Measurements from ENCODE around the gene RCAN1. TPM values are rescaled to one million over a fixed set of nuclear protein-coding genes. Genes with fewer than 3 reads are reported as not detected.

RCAN1 gene
- polyA plus RNA-seq, 2 of the 4 experiments (the other 2 are of a cell fraction): 10.2 to 11.9 TPM

GRCh38 chr21:34528131-34528561 is 86.8 kb downstream of the RCAN1 start:
- 97% methylated on average over 3 of the region's 3 CpGs for WGBS (ENCODE audit: missing lambda C conversion rate)
- CTCF ChIA-PET: no interaction called here

GRCh38 chr21:34526618-34527290 is 88.2 kb downstream of the RCAN1 start:
- Histone ChIP-seq H3K4me1 (peaks cover 42% of the 10 kb centered on the region), H3K27ac (peak overlapping the region; percentile 85 to 89), H3K4me2 (peak overlapping the region; percentile 83), H3K4me3 (peak overlapping the region; percentile 49), H3K9me3 (0 out of 3 replicates have a peak, but pooled peaks cover 8% of the 10 kb centered on the region)
- TF ChIP-seq FOSL2 (IDR thresholded peaks at IDR 0.05) (peak; percentile 18; the same call in 1 of the 2 replicates), FOSL2 (CRISPR knock-in tag; IDR thresholded peaks at IDR 0.05) (peak; percentile 63), MAFK (IDR thresholded peaks at IDR 0.05; ENCODE audit: partially characterized antibody) (peak; percentile 70), MAX (IDR thresholded peaks at IDR 0.05) (peak; percentile 47), SMC3 (IDR thresholded peaks at IDR 0.05) (no peak), NR3C1 (IDR thresholded peaks at IDR 0.05) (no peak), PBX3 (IDR thresholded peaks at IDR 0.05) (0 out of 2 replicates have a peak, but pooled peaks have one; percentile 29), JUN (IDR thresholded peaks at IDR 0.05) (peak in 1 of 2 experiments; percentile 57; a peak in 1 of 5 replicates), REST (IDR thresholded peaks at IDR 0.05) (no peak), JUNB (IDR thresholded peaks at IDR 0.05) (0 out of 2 replicates have a peak, but pooled peaks have one; percentile 13)
- FAIRE-seq: no peak
- 2% methylated on average over 10 of the region's 10 CpGs for WGBS (ENCODE audit: missing lambda C conversion rate)
- ATAC-seq: peak; percentile 97
- POLR2A ChIA-PET: interaction anchor here (0.8 to 1.3 kb wide), 4 partner anchors 9 to 77 kb away, joined by 3 to 6 read pairs (median 3); no protein-coding TSS in a partner anchor
- CTCF ChIA-PET: interaction anchor here (0.7 to 3.3 kb wide), 4 partner anchors 16 to 76 kb away, joined by 3 to 15 read pairs (median 4); no protein-coding TSS in a partner anchor
- peak; percentile 78 to 93 for DNase-seq (ENCODE audit: low read depth in 1 of 2, low spot score in 1 of 2)

More at GRCh38 chr21:34528131-34528561, 86.8 kb downstream of the RCAN1 start:
- Histone ChIP-seq H3K27ac (no peak overlapping the region; a peak in 1 of 6 replicates), H3K4me2 (no peak overlapping the region), H3K9me3 (0 out of 3 replicates have a peak, but pooled peaks cover 8% of the 10 kb centered on the region), H3K4me3 (no peak overlapping the region), H3K4me1 (peaks cover 32% of the 10 kb centered on the region)
- no peak for DNase-seq (ENCODE audit: low read depth in 1 of 2, low spot score in 1 of 2)
- FAIRE-seq: no peak
- no peak for ATAC-seq
- POLR2A ChIA-PET: no interaction called here
- TF ChIP-seq CBX2 (IDR thresholded peaks at IDR 0.05; ENCODE audit: borderline replicate concordance, low read depth) (no peak), POLR2A (IDR thresholded peaks at IDR 0.05; ENCODE audit: low read length) (no peak), ZSCAN20 (CRISPR knock-in tag; IDR thresholded peaks at IDR 0.05) (no peak), E2F6 (IDR thresholded peaks at IDR 0.05; ENCODE audit: borderline replicate concordance, low read depth) (no peak), KDM1A (IDR thresholded peaks at IDR 0.05; ENCODE audit: low read depth) (no peak), MYC (IDR thresholded peaks at IDR 0.05; ENCODE audit: borderline replicate concordance, low read length) (no peak), EP300 (IDR thresholded peaks at IDR 0.05) (no peak), SREBF2 (IDR thresholded peaks at IDR 0.05) (no peak), REST (IDR thresholded peaks at IDR 0.05) (no peak), ELK1 (IDR thresholded peaks at IDR 0.05; ENCODE audit: low read depth, low read length) (no peak), HDAC2 (IDR thresholded peaks at IDR 0.05) (no peak), TP53 (CRISPR knock-in tag; IDR thresholded peaks at IDR 0.05) (no peak), HES2 (IDR thresholded peaks at IDR 0.05) (no peak)
